ENCODE results near the gene SLC26A6.

GRCh38 chr3:48593337-48593736 lies 41.9 kb downstream of the SLC26A6 start:
- TF ChIP-seq POLR2A (IDR thresholded peaks at IDR 0.05; ENCODE audit: low read length) (no peak), GATA1 (IDR thresholded peaks at IDR 0.05; ENCODE audit: low read depth, low read length) (no peak)

Data from erythroblast (primary cell).